Measurements from ENCODE around the gene PAXIP1. TPM values are rescaled to one million over a fixed set of nuclear protein-coding genes. Genes with fewer than 3 reads are reported as not detected.

Gene PAXIP1
- total RNA-seq, 1 experiment from 2014 or later: 18.8 TPM

DNA sequence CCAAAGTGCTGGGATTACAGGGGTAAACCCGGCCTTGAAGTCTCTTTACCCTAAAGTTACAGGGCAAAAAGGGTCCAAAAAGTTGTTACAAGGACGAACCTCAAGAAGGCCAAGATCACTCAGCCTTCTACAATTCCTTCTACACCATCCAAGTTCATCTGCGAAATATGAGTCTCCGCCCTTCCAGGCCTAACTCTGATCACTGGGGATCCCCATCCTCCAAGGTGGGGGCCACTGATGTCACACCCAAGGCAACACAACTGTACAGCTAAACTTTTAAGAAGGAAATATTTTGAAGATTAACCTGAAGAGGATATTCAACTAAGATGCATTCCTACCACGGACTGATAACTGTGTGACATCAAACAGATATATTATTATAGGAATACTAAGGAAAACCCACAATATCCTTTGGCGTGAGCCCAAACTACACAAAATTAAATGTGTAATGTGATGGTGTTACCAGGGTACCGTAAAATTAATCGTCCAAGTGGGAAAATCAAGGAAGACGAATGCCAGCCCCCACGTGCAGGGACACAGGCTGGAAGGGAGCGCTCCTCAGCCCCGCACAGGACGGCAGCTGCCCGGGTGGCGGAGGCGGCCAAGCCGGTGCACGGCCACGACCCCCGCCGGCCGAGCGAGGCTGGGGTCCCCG lies 1.0 kb downstream of the PAXIP1 start:
- H3F3A ChIP-seq (ENCODE audit: insufficient read depth, low read depth): peaks cover 13% of the 10 kb centered on the region
- no peaks in the 10 kb centered on the region for H3K9me3 ChIP-seq (ENCODE audit: insufficient read depth, low read depth)
- no peaks in the 10 kb centered on the region for H4K20me1 ChIP-seq (ENCODE audit: insufficient read depth)
- intact Hi-C loops (cut with micrococcal nuclease; ENCODE audit: unreplicated experiment): loop anchor here (2.0 to 5.0 kb wide), 3 partner anchors 190 to 343 kb away; no protein-coding TSS in a partner anchor
- peaks cover 46% of the 10 kb centered on the region for H3K79me2 ChIP-seq (ENCODE audit: low read depth)
- no peaks in the 10 kb centered on the region for H3K27me3 ChIP-seq (ENCODE audit: insufficient read depth, low read depth)
- POLR2A ChIA-PET (ENCODE audit: unreplicated experiment): interaction anchor here (0.7 kb wide), 1 partner anchor 12 kb away, joined by 5 read pairs; no protein-coding TSS in a partner anchor
- H3K27ac ChIP-seq: no peak overlapping the region
- CTCF ChIA-PET: interaction anchor here (0.6 kb wide), 1 partner anchor 296 kb away, joined by 5 read pairs; the partner anchor contains the start of gene INSIG1
- H3K4me3 ChIP-seq: peak overlapping the region; percentile 67; the same call in 1 of the 2 replicates
- TF ChIP-seq CTCF (conservative IDR thresholded peaks at IDR 0.05) (no peak), EZH2 (IDR thresholded peaks at IDR 0.05; ENCODE audit: low read depth) (no peak)
- no peaks in the 10 kb centered on the region for H3K9me2 ChIP-seq (ENCODE audit: insufficient read depth)
- peaks cover 14% of the 10 kb centered on the region for H3K36me3 ChIP-seq (ENCODE audit: low read depth)
- BruUV-seq (replicated peaks): TSS peak; percentile 45
- peak overlapping the region; percentile 90 for H3K4me2 ChIP-seq
- H3K4me1 ChIP-seq (replicated peaks; ENCODE audit: insufficient read depth): peaks cover 22% of the 10 kb centered on the region
- H2AFZ ChIP-seq: peak overlapping the region; percentile 72; the same call in 1 of the 2 replicates
- peak in 1 of 2 experiments; percentile 6 for DNase-seq

- Histone ChIP-seq H3K4me2 (no peak overlapping the region), H3K9me3 (ENCODE audit: insufficient read depth, low read depth) (no peaks in the 10 kb centered on the region), H3K27me3 (ENCODE audit: insufficient read depth, low read depth) (no peaks in the 10 kb centered on the region), H3K4me1 (replicated peaks; ENCODE audit: insufficient read depth) (peaks cover 22% of the 10 kb centered on the region), H3K9me2 (ENCODE audit: insufficient read depth) (no peaks in the 10 kb centered on the region), H3K36me3 (ENCODE audit: low read depth) (peaks cover 18% of the 10 kb centered on the region), H2AFZ (no peak overlapping the region), H3K27ac (no peak overlapping the region), H3K79me2 (ENCODE audit: low read depth) (peaks cover 43% of the 10 kb centered on the region), H4K20me1 (ENCODE audit: insufficient read depth) (no peaks in the 10 kb centered on the region), H3F3A (ENCODE audit: insufficient read depth, low read depth) (peaks cover 13% of the 10 kb centered on the region), H3K4me3 (no peak overlapping the region)
- TF ChIP-seq CTCF (conservative IDR thresholded peaks at IDR 0.05) (0 out of 2 replicates have a peak, but pooled peaks have one; percentile 34), EZH2 (IDR thresholded peaks at IDR 0.05; ENCODE audit: low read depth) (no peak)
- POLR2A ChIA-PET (ENCODE audit: unreplicated experiment): interaction anchor here (0.5 kb wide), 1 partner anchor 229 kb away, joined by 3 read pairs; no protein-coding TSS in a partner anchor
- CTCF ChIA-PET: no interaction called here
- intact Hi-C loops (cut with micrococcal nuclease; ENCODE audit: unreplicated experiment): loop anchor here (5.0 kb wide), 2 partner anchors 192 to 207 kb away; no protein-coding TSS in a partner anchor
- no TSS peak for BruUV-seq (replicated peaks)
- no peak for DNase-seq
Observed at GRCh38 chr7:155000795-155001194, 2.1 kb downstream of the PAXIP1 start.

- peaks cover 10% of the 10 kb centered on the region; the same call in 1 of the 2 replicates for H3K4me1 ChIP-seq (replicated peaks; ENCODE audit: insufficient read depth)
- no peak overlapping the region for H3K4me2 ChIP-seq
- no peaks in the 10 kb centered on the region for H3K9me3 ChIP-seq (ENCODE audit: insufficient read depth, low read depth)
- H3K4me3 ChIP-seq: no peak overlapping the region
- peaks cover 23% of the 10 kb centered on the region for H3K79me2 ChIP-seq (ENCODE audit: low read depth)
- H3K27ac ChIP-seq: no peak overlapping the region
- no peaks in the 10 kb centered on the region; the same call in none of the 2 replicates for H3F3A ChIP-seq (ENCODE audit: insufficient read depth, low read depth)
- H3K9me2 ChIP-seq (ENCODE audit: insufficient read depth): no peaks in the 10 kb centered on the region
- H3K36me3 ChIP-seq (ENCODE audit: low read depth): peaks cover 24% of the 10 kb centered on the region
- no peaks in the 10 kb centered on the region for H3K27me3 ChIP-seq (ENCODE audit: insufficient read depth, low read depth)
- POLR2A ChIA-PET (ENCODE audit: unreplicated experiment): no interaction called here
- TF ChIP-seq CTCF (conservative IDR thresholded peaks at IDR 0.05): no peak
- TF ChIP-seq EZH2 (IDR thresholded peaks at IDR 0.05; ENCODE audit: low read depth): no peak
- H2AFZ ChIP-seq: no peak overlapping the region
- intact Hi-C loops (cut with micrococcal nuclease; ENCODE audit: unreplicated experiment): no loop called here
- CTCF ChIA-PET: no interaction called here
- H4K20me1 ChIP-seq (ENCODE audit: insufficient read depth): no peaks in the 10 kb centered on the region
- DNase-seq: no peak
- BruUV-seq (replicated peaks): no TSS peak
Observed at GRCh38 chr7:154998481-154998880, 4.4 kb downstream of the PAXIP1 start.
